Raji (cell line): ENCODE data around the gene TEX10.

Experiments
- POLR2A ChIP-seq: IDR thresholded peaks from 2 replicates; pipeline ENCODE4 v1.6.1; 2011; ENCODE audit warnings: low read depth, low read length, control low read depth; ENCODE audit not compliant: insufficient read depth

TEX10 gene

GRCh38 chr9:100295240-100295639 is 57.5 kb downstream of the TEX10 start:
- TF ChIP-seq POLR2A = no peak

GRCh38 chr9:100294806-100295205 is 57.9 kb downstream of the TEX10 start:
- no peak for TF ChIP-seq POLR2A

GRCh38 chr9:100294341-100294740 is 58.4 kb downstream of the TEX10 start:
- TF ChIP-seq POLR2A = no peak

GRCh38 chr9:100292414-100292813 is 60.3 kb downstream of the TEX10 start:
- TF ChIP-seq POLR2A = no peak

GRCh38 chr9:100290714-100291113 is 62.0 kb downstream of the TEX10 start:
- TF ChIP-seq POLR2A = no peak

- TF ChIP-seq POLR2A = no peak
Measured at GRCh38 chr9:100287186-100287585, 65.6 kb downstream of the TEX10 start.

- TF ChIP-seq POLR2A = no peak
Measured at GRCh38 chr9:100286257-100286656, 66.5 kb downstream of the TEX10 start.

GRCh38 chr9:100285601-100286000 is 67.1 kb downstream of the TEX10 start:
- TF ChIP-seq POLR2A = no peak

- TF ChIP-seq POLR2A = no peak
Measured at GRCh38 chr9:100285080-100285479, 67.7 kb downstream of the TEX10 start.

GRCh38 chr9:100284247-100284646 is 68.5 kb downstream of the TEX10 start:
- TF ChIP-seq POLR2A = no peak

- TF ChIP-seq POLR2A = no peak
Measured at GRCh38 chr9:100282388-100282719, 70.4 kb downstream of the TEX10 start.

GRCh38 chr9:100281676-100282387 is 70.9 kb downstream of the TEX10 start:
- no peak for TF ChIP-seq POLR2A

GRCh38 chr9:100281066-100281465 is 71.7 kb downstream of the TEX10 start:
- TF ChIP-seq POLR2A = no peak

- no peak for TF ChIP-seq POLR2A
Measured at GRCh38 chr9:100277166-100277979, 75.4 kb downstream of the TEX10 start.

- no peak for TF ChIP-seq POLR2A
Measured at GRCh38 chr9:100269656-100270055, 83.1 kb downstream of the TEX10 start.

GRCh38 chr9:100268271-100268670 is 84.5 kb downstream of the TEX10 start:
- no peak for TF ChIP-seq POLR2A
